Measurements from ENCODE around the gene ARHGEF25.

DNA sequence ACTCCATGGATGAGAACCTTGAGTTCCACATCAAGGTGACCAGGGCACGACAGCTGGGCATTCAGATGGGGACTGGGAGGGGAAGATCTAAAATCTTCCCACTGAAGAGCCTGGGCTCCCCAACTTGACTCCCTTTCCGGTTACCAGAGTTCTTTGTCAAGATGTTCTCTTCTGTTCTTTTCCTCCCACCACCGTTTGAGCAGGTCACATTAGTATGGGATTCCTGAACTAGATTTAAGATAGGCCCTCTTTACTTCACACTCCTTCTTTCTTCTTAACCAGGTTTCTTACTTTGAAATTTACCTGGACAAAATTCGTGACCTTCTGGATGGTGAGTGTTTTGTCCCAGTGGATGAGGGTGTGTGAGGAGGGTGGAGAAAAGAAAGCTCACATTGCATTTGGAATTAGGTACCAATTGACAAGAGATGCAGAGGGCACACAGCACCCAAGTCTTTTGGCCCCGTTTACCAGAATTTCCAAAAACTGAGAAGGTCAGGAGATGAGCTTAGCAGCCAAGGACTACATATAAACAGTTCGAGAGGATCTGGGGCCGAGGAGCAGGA, 47.0 kb upstream of the ARHGEF25 start:
- TF ChIP-seq CTCF (IDR thresholded peaks at IDR 0.05; ENCODE audit: insufficient read depth, low read depth, low read length) (no peak), EZH2 (IDR thresholded peaks at IDR 0.05; ENCODE audit: insufficient read depth, low read length) (no peak)
